CD4-positive, alpha-beta T cell treated with Interleukin-15 for 4 hours (primary cell): Measurements from ENCODE around the gene VPS13D.

ENCODE experiments used
- DNase-seq: peaks from one replicate; pipeline ENCODE4 v3.0.0-alpha.2; 2020; ENCODE audit warnings: low spot score

Gene VPS13D

GRCh38 chr1:12488666-12489354 lies 259.0 kb downstream of the VPS13D start:
- DNase-seq: no peak

GRCh38 chr1:12490532-12491142 lies 260.8 kb downstream of the VPS13D start:
- DNase-seq: no peak

- no peak for DNase-seq
Measured at GRCh38 chr1:12491656-12492055, 261.8 kb downstream of the VPS13D start.

- DNase-seq: no peak
Measured at GRCh38 chr1:12495725-12496124, 265.9 kb downstream of the VPS13D start.

GRCh38 chr1:12496154-12496961 lies 266.5 kb downstream of the VPS13D start:
- no peak for DNase-seq

- no peak for DNase-seq
Measured at GRCh38 chr1:12499539-12500240, 269.9 kb downstream of the VPS13D start.

- no peak for DNase-seq
Measured at GRCh38 chr1:12501661-12502060, 271.8 kb downstream of the VPS13D start.

- no peak for DNase-seq
Measured at GRCh38 chr1:12502336-12503109, 272.7 kb downstream of the VPS13D start.

GRCh38 chr1:12503709-12504108 lies 273.9 kb downstream of the VPS13D start:
- no peak for DNase-seq

- no peak for DNase-seq
Measured at GRCh38 chr1:12504601-12505000, 274.8 kb downstream of the VPS13D start.

- DNase-seq: no peak
Measured at GRCh38 chr1:12505231-12505630, 275.4 kb downstream of the VPS13D start.

- DNase-seq: no peak
Measured at GRCh38 chr1:12505639-12506280, 275.9 kb downstream of the VPS13D start.

GRCh38 chr1:12506281-12507280 lies 276.8 kb downstream of the VPS13D start:
- DNase-seq: no peak

- no peak for DNase-seq
Measured at GRCh38 chr1:12507631-12508030, 277.8 kb downstream of the VPS13D start.

- DNase-seq: no peak
Measured at GRCh38 chr1:12508849-12509248, 279.0 kb downstream of the VPS13D start.

GRCh38 chr1:12511128-12511484 lies 281.3 kb downstream of the VPS13D start:
- no peak for DNase-seq

- DNase-seq: no peak
Measured at GRCh38 chr1:12511516-12512468, 282.0 kb downstream of the VPS13D start.

GRCh38 chr1:12513181-12513580 lies 283.4 kb downstream of the VPS13D start:
- no peak for DNase-seq

GRCh38 chr1:12514590-12514989 lies 284.8 kb downstream of the VPS13D start:
- DNase-seq: no peak
